Right lobe of liver (tissue), 6 donors: ENCODE data around the gene SH3RF2. TPM values are rescaled to one million over a fixed set of nuclear protein-coding genes. Genes with fewer than 3 reads are reported as not detected.
A peak's percentile ranks its signal among the peaks of the same experiment; 100 is the strongest.

Source experiments
- ATAC-seq, 4 donors: fragments of 200-7000 bp; cut with Tn5 transposase; one replicate each; pipeline ENCODE4 v1.9.1; 2020; ENCODE audit warnings: mild to moderate bottlenecking in 4 of 4, moderate library complexity in 4 of 4
- DNase-seq, 3 donors: peaks; one replicate each; pipeline ENCODE4 v3.0.0-alpha.2; 2020
- H3K27ac ChIP-seq, 3 donors: fragments of 200-600 bp; one replicate each; pipeline ENCODE4 v1.8.0; 2022
- H3K27me3 ChIP-seq, 2 donors: fragments of 200-600 bp; one replicate each; pipeline ENCODE4 v1.8.0; 2022
- H3K36me3 ChIP-seq, 4 donors: fragments of 200-600 bp; sonication (generic) in 1 of 4; one replicate each; pipeline versions ENCODE4 v1.5.1 to v1.8.0; 2017 to 2022; ENCODE audit warnings: control low read depth in 1 of 4
- H3K4me1 ChIP-seq, 4 donors: fragments of 200-600 bp; sonication (generic) in 1 of 4; one replicate each; pipeline versions ENCODE4 v1.5.1 to v1.8.0; 2017 to 2022; ENCODE audit warnings: control low read depth in 1 of 4
- H3K4me3 ChIP-seq, 3 donors: fragments of 200-600 bp; one replicate each; pipeline ENCODE4 v1.8.0; 2022
- H3K9me3 ChIP-seq, 4 donors: fragments of 200-600 bp; sonication (generic) in 1 of 4; one replicate each; pipeline versions ENCODE4 v1.5.1 to v1.8.0; 2017 to 2022; ENCODE audit warnings: control low read depth in 1 of 4
- CTCF ChIP-seq, 4 donors: fragments of 200-600 bp in 3 of 4; fragments of 450-650 bp in 1 of 4; IDR thresholded peaks; one replicate each; pipeline versions ENCODE4 v1.5.1 to v1.8.0; 2016 to 2022; ENCODE audit warnings: antibody characterized with exemption in 4 of 4, mild to moderate bottlenecking in 2 of 4
- POLR2A ChIP-seq: fragments of 450-650 bp; IDR thresholded peaks from one replicate; pipeline ENCODE4 v1.6.1; 2017; ENCODE audit warnings: antibody characterized with exemption, mild to moderate bottlenecking
- WGBS: methylation state at CpG from one replicate; pipeline ENCODE4 v1.1.6; 2018; ENCODE audit warnings: low coverage, low lambda C conversion rate; ENCODE audit not compliant: insufficient coverage; ENCODE audit errors: missing lambda C conversion rate; 5-methylcytosine and 5-hydroxymethylcytosine counted together
- intact Hi-C, 2 donors: fragments of 100-400 bp; cut with DNase I; formaldehyde crosslinking; loops; one replicate each; pipeline versions ENCODE4 v1.11.2 to v1.14.1; 2022
- total RNA-seq, 6 experiments: library from RNA; depleted of rRNA in 2 of 6; stranded (reverse); fragments of >200 nt in 2 of 6; fragmentation: NEBNext Ultra II Directional in 3 of 6; extraction: Animal tissue kit (Norgen Biotek cat#: 25700) in 3 of 6; gene quantifications; one replicate each; pipeline versions ENCODE4 v1.1.0 to v1.2.4, GENCODE V29; 2016 to 2023
- donor health status: DM: no; HTN: yes; CAD: no.
- donor health status: DM: no; HTN: no; CAD: no.
- donor health status: DM: no; HTN: no; CAD: no.
- donor health status: DM: no; HTN: yes; CAD: no.
- donor health status: DM: no; HTN: yes; CAD: no.

The SH3RF2 gene
- total RNA-seq, 6 experiments from 2014 or later, result 2.7 to 20.6 (median 5.8) TPM

GRCh38 chr5:145946112-145946861, 9.9 kb downstream of the SH3RF2 start:
- peak overlapping the region; percentile 13 to 63 (median 30) for H3K27ac ChIP-seq
- intact Hi-C loops, result no loop called here
- 47% methylated on average over 4 of the region's 4 CpGs for WGBS

GRCh38 chr5:145947581-145947980, 11.2 kb downstream of the SH3RF2 start:
- Histone ChIP-seq H3K9me3 (no peaks in the 10 kb centered on the region), H3K4me3 (no peak overlapping the region), H3K4me1 (peaks cover 0 to 43% (median 18%) of the 10 kb centered on the region in 4 donors), H3K27ac (no peak overlapping the region), H3K27me3 (no peaks in the 10 kb centered on the region), H3K36me3 (no peaks in the 10 kb centered on the region)
- DNase-seq (no peak), ATAC-seq (no peak)
- intact Hi-C loops, result no loop called here
- no peak for TF ChIP-seq POLR2A
- TF ChIP-seq CTCF (IDR thresholded peaks at IDR 0.05), result no peak

More at GRCh38 chr5:145946112-145946861, 9.9 kb downstream of the SH3RF2 start:
- Histone ChIP-seq H3K27me3 (no peaks in the 10 kb centered on the region), H3K4me3 (no peak overlapping the region), H3K36me3 (no peaks in the 10 kb centered on the region), H3K4me1 (peaks cover 0 to 51% (median 19%) of the 10 kb centered on the region in 4 donors), H3K9me3 (no peaks in the 10 kb centered on the region)
- ATAC-seq (peak; percentile 42 to 54 (median 49)), DNase-seq (peak in 2 of 3 donors; percentile 20 to 52)
- TF ChIP-seq CTCF (IDR thresholded peaks at IDR 0.05) (no peak), POLR2A (no peak)

- DNase-seq (peak in 1 of 3 donors; percentile 8), ATAC-seq (no peak)
- intact Hi-C loops, result no loop called here
- TF ChIP-seq CTCF (IDR thresholded peaks at IDR 0.05), result no peak
- no peaks in the 10 kb centered on the region for H3K27me3 ChIP-seq
- H3K36me3 ChIP-seq, result no peaks in the 10 kb centered on the region
- 96% methylated on average over 3 of the region's 3 CpGs for WGBS
- no peak overlapping the region for H3K27ac ChIP-seq
- no peaks in the 10 kb centered on the region for H3K9me3 ChIP-seq
- no peak overlapping the region for H3K4me3 ChIP-seq
- H3K4me1 ChIP-seq, result peaks cover 0 to 41% (median 15%) of the 10 kb centered on the region in 4 donors
These were observed 11.7 kb downstream of the SH3RF2 start for GRCh38 chr5:145948047-145948446.

GRCh38 chr5:145948921-145949320, 12.5 kb downstream of the SH3RF2 start:
- H3K27me3 ChIP-seq, result no peaks in the 10 kb centered on the region
- ATAC-seq, result no peak
- no peak for DNase-seq
- no peaks in the 10 kb centered on the region for H3K36me3 ChIP-seq
- no peak overlapping the region for H3K27ac ChIP-seq
- H3K4me3 ChIP-seq, result no peak overlapping the region
- peaks cover 0 to 32% (median 11%) of the 10 kb centered on the region in 4 donors for H3K4me1 ChIP-seq
- no peaks in the 10 kb centered on the region for H3K9me3 ChIP-seq
- no peak for TF ChIP-seq CTCF (IDR thresholded peaks at IDR 0.05)
- no peak for TF ChIP-seq POLR2A
- 94% methylated on average over 6 of the region's 6 CpGs for whole genome bisulfite sequencing
- intact Hi-C loops, result no loop called here
